NB4 (cell line): ENCODE measurements around the gene MYLK4.

Source experiments
- DNase-seq: peaks from one replicate; pipeline ENCODE4 v3.0.0; 2010; ENCODE audit warnings: low read depth
- H3K4me3 ChIP-seq: one replicate; pipeline ENCODE4 v1.5.1; 2011; ENCODE audit warnings: mild to moderate bottlenecking, low read depth, low read length, moderate library complexity
- MYC ChIP-seq: IDR thresholded peaks from 2 replicates; pipeline ENCODE4 v1.6.1; 2011; ENCODE audit warnings: low read depth, low read length
- POLR2A ChIP-seq: IDR thresholded peaks from 2 replicates; pipeline ENCODE4 v1.6.1; 2011; ENCODE audit warnings: mild to moderate bottlenecking; ENCODE audit not compliant: insufficient read length; ENCODE audit errors: extremely low read depth
- TF ChIP-seq, protein P1 (sequence below): IDR thresholded peaks from 2 replicates; pipeline ENCODE4 v1.6.1; 2011; ENCODE audit warnings: low read depth, low read length
- TF ChIP-seq, protein P2 (sequence below): IDR thresholded peaks from one replicate; pipeline ENCODE4 v1.5.1; 2012; ENCODE audit warnings: low read depth, low read length

Gene MYLK4

DNA sequence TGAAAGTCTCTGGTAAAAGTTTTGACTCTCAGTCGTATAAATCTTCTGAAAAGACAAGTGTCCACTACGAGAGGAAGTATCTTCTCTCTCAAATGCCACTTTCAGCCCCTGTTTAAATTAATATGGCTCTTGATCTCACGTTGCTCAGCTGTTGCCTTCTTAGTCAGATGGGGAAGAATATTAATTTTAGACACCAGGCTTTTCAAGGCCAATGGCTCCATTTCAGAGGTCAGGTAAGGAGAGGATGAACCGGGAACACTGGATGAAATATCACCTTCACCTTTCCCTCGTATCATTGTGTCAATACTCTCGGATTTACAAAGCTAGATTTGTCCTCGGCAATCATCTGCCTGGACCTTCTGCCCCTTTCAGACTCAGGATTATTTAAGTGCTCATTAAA is at the start of gene MYLK4:
Gene MYLK4 (minus strand): TSS at position 91 of the 400 bp plus-strand sequence. CDS start 1,628 bp downstream, outside the sequence.
- TF ChIP-seq, protein P1, sequence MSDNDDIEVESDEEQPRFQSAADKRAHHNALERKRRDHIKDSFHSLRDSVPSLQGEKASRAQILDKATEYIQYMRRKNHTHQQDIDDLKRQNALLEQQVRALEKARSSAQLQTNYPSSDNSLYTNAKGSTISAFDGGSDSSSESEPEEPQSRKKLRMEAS = no peak
- no peak for TF ChIP-seq POLR2A
- no peak for DNase-seq

DNA sequence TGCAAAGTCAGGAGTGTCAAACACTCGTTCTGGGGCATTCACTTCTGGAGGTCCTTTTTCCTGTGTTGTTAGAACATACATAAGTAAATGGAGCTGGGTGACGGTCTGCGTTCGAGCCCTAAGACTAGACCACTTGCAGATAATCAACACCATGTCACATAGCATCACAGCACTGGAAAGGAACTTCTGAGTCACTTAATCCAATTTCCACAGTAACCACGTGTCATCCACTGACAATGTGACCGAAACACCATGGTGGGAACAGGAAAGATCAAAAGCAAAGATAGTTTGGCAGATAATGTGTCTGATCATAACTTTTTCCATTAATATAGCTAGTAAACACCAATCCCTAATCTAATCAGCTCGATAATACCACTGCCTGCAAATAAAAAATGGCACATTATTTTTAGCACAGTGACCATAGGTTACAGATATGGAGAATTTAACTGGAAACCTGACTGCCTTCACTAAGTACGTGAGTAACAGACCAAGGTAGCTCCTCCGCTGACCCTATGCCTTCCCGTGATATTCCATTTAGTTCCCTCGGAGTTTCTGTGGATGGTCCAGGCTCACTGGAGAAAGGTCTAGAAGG is 49.3 kb upstream of the MYLK4 start:
- TF ChIP-seq POLR2A = no peak
- TF ChIP-seq MYC = no peak
- TF ChIP-seq, protein P2, sequence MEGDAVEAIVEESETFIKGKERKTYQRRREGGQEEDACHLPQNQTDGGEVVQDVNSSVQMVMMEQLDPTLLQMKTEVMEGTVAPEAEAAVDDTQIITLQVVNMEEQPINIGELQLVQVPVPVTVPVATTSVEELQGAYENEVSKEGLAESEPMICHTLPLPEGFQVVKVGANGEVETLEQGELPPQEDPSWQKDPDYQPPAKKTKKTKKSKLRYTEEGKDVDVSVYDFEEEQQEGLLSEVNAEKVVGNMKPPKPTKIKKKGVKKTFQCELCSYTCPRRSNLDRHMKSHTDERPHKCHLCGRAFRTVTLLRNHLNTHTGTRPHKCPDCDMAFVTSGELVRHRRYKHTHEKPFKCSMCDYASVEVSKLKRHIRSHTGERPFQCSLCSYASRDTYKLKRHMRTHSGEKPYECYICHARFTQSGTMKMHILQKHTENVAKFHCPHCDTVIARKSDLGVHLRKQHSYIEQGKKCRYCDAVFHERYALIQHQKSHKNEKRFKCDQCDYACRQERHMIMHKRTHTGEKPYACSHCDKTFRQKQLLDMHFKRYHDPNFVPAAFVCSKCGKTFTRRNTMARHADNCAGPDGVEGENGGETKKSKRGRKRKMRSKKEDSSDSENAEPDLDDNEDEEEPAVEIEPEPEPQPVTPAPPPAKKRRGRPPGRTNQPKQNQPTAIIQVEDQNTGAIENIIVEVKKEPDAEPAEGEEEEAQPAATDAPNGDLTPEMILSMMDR = no peak
- TF ChIP-seq, protein P1 = no peak
- H3K4me3 ChIP-seq = no peak overlapping the region
- peak; percentile 44 for DNase-seq

More for the DNA sequence above, at the start of gene MYLK4:
- no peak within 1 kb of the TSS for H3K4me3 ChIP-seq

DNA sequence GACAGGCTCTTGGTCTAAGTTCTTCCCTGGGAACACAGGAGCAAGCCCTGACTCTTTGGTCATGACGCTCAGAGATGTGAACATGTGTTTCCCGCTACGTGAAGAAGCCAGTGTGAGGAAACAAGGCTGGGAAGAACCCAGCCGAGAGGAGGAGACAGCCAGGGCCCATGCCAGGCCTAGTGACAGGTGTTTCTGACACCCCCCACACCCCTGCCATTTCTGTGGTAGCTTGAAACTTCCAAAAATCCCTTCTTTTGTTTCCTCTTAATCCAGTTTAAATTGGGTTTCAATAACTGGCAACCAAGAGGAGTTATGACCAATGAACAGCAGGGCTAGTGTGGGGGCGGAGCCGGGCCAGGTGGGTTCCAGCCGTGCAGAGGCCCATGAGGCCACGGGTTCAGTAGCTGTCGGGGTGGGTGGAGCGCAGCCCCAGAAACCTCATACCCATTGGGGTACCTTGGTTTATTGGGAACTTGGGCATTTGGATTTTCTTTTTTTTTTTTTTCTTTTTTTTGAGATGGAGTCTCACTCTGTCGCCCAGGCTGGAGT is 47.9 kb upstream of the MYLK4 start:
- no peak for DNase-seq
- H3K4me3 ChIP-seq = no peak overlapping the region
- TF ChIP-seq POLR2A (no peak), MYC (no peak)
- TF ChIP-seq, protein P2 = no peak
- TF ChIP-seq, protein P1 = no peak

DNA sequence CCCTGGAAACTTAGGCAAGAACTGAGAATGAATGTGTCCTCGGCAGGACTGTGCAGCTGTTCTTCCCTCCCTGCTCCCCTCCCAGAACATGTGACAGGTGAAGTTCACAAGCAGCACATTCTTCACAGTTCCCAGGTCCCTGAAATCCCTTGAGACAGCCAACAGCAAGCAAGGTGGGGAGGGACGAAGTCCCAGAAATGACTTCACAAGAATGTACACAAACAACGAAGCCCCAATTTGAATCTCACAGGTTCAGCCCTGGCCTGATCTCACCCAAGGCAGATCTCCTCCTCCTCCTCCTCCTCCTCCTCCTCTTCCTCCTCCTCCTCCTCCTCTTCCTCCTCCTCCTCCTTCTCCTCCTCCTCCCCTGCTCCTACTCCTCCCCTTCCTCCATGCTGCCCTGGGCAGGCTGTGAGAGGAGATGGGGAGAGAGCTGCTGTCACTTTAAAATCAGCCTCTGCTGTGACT is 46.9 kb upstream of the MYLK4 start:
- DNase-seq = no peak
- TF ChIP-seq, protein P2 = no peak
- no peak for TF ChIP-seq POLR2A

DNA sequence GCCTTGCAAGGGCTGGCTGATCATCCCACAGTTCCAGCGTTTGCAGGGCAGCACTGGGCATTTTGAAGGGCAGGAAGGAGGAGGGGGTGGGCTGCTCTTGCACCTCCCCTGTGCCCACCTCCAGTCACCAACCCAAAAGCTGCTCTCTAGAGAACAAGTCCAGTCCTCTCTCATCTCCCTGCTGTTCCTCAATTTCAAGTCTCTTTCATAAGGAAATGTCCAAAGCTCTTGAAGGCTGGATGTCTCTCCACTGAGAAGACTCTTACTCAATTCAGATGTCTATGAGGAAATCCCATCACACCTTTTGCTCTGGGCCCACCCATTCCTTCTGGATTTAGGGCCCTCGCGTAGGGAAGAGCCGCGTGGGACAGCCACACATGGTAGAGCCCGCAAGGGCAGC is 46.1 kb upstream of the MYLK4 start:
- TF ChIP-seq MYC = no peak
- TF ChIP-seq, protein P1 = no peak
- no peak for TF ChIP-seq POLR2A
- TF ChIP-seq, protein P2 = no peak
- no peak overlapping the region for H3K4me3 ChIP-seq
- DNase-seq = peak; percentile 57

More for the DNA sequence above, 46.9 kb upstream of the MYLK4 start:
- H3K4me3 ChIP-seq = no peak overlapping the region

DNA sequence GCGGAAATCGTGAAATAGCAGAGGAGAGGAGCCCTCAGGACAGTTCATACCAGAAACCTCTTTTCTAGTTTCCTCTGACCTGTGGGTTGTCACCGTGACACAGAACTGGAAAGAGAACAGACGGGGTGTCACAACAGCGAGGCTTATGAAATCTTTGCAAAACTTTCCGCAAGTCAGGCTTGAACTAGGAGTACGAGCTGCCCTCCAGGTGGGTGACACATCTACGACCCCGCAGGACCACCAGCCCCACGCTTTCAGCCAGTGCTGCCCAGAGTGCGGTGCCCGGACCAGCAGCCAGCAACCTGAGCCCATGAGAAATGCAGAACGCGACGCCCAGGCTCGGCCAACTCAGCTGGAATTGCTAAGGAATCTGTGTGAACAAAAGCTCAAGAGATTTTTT is 45.2 kb upstream of the MYLK4 start:
- H3K4me3 ChIP-seq = no peak overlapping the region
- TF ChIP-seq, protein P1 = 0 out of 2 replicates have a peak, but pooled peaks have one; percentile 9
- TF ChIP-seq MYC = no peak
- peak; percentile 88 for DNase-seq
